CD4-positive, alpha-beta T cell (primary cell): Measurements from ENCODE around the gene KCNK1. TPM values are rescaled to one million over a fixed set of nuclear protein-coding genes. Genes with fewer than 3 reads are reported as not detected.

ENCODE experiments used
- ATAC-seq: fragments of 200-7000 bp; cut with Tn5 transposase; one replicate; pipeline ENCODE4 v1.10.0; 2022; ENCODE audit warnings: mild to moderate bottlenecking; ENCODE audit not compliant: poor library complexity
- CTCF ChIA-PET: fragments of 350-600 bp; sonication (Branson Sonifier 250); formaldehyde crosslinking; loops from one replicate; lab custom pipeline; 2021; ENCODE audit warnings: antibody characterized with exemption, inconsistent platforms; lab: Charles Lee
- POLR2A ChIA-PET: fragments of 350-600 bp; sonication (Branson Sonifier 250); formaldehyde crosslinking; loops from one replicate; lab custom pipeline; 2021; ENCODE audit warnings: antibody characterized with exemption, inconsistent platforms; lab: Charles Lee
- DNase-seq, 14 experiments: peaks; one replicate each; pipeline ENCODE4 v3.0.0-alpha.2; 2013 to 2020; ENCODE audit warnings: mixed read lengths in 2 of 14
- H3K27ac ChIP-seq, 2 donors: one replicate each; pipeline versions ENCODE4 v1.5.1 to v1.7.0; 2013; ENCODE audit warnings: low read length in 2 of 2, low read depth in 1 of 2, mild to moderate bottlenecking in 1 of 2
- H3K27me3 ChIP-seq, 2 experiments: 1 replicate in 1 of 2; 2 replicates in 1 of 2; pipeline versions ENCODE4 v1.6.1 to v1.7.0; 2013; ENCODE audit warnings: low read length in 2 of 2, control low read depth in 1 of 2, mild to moderate bottlenecking in 1 of 2, moderate library complexity in 1 of 2; ENCODE audit not compliant: insufficient read depth in 2 of 2, control insufficient read depth in 1 of 2
- H3K36me3 ChIP-seq: one replicate; pipeline ENCODE4 v1.6.1; 2013; ENCODE audit warnings: low read length, control low read depth; ENCODE audit not compliant: insufficient read depth
- H3K4me1 ChIP-seq: one replicate; pipeline ENCODE4 v1.6.1; 2013; ENCODE audit warnings: low read length, control low read depth; ENCODE audit not compliant: insufficient read depth
- H3K4me3 ChIP-seq: one replicate; pipeline ENCODE4 v1.5.1; 2013; ENCODE audit warnings: mild to moderate bottlenecking, low read length, moderate library complexity
- H3K9me3 ChIP-seq, 2 experiments: 1 replicate in 1 of 2; 2 replicates in 1 of 2; pipeline versions ENCODE4 v1.6.1 to v1.7.0; 2013; ENCODE audit warnings: low read length in 2 of 2, mild to moderate bottlenecking in 2 of 2, control low read depth in 1 of 2, moderate library complexity in 1 of 2; ENCODE audit not compliant: control insufficient read depth in 1 of 2, insufficient read depth in 1 of 2
- H3K27ac Mint-ChIP-seq: one replicate; pipeline ENCODE4 v1.8.0; 2020; ENCODE audit warnings: mixed read lengths
- H3K27me3 Mint-ChIP-seq: one replicate; pipeline ENCODE4 v1.8.0; 2021; ENCODE audit warnings: mixed read lengths
- H3K36me3 Mint-ChIP-seq: one replicate; pipeline ENCODE4 v1.8.0; 2021; ENCODE audit warnings: low read depth, mixed read lengths
- H3K4me1 Mint-ChIP-seq: one replicate; pipeline ENCODE4 v1.8.0; 2021; ENCODE audit warnings: low read depth, mixed read lengths
- H3K4me3 Mint-ChIP-seq: one replicate; pipeline ENCODE4 v1.8.0; 2020; ENCODE audit warnings: mild to moderate bottlenecking, mixed read lengths
- H3K9me3 Mint-ChIP-seq: one replicate; pipeline ENCODE4 v1.8.0; 2020; ENCODE audit warnings: mixed read lengths
- intact Hi-C, 2 experiments: fragments of 100-400 bp; cut with DNase I in 1 of 2; cut with micrococcal nuclease in 1 of 2; formaldehyde crosslinking; loops; one replicate each; pipeline versions ENCODE4 v1.15.1 to v1.9.0; 2023 to 2025; cut with DNase I, micrococcal nuclease
- total RNA-seq, 174 experiments: library from RNA in 2 of 174; stranded (reverse) in 2 of 174; gene quantifications; one replicate each; pipeline ENCODE4 v1.2.3 and lab custom pipeline; 2021 to 2026
- TF ChIP-seq, protein P1 (sequence below): fragments of 200-600 bp; IDR thresholded peaks from one replicate; pipeline ENCODE4 v1.8.0; 2022; ENCODE audit warnings: antibody characterized with exemption, mild to moderate bottlenecking

Gene KCNK1
- total RNA-seq, 2 experiments from 2014 or later = not detected

DNA sequence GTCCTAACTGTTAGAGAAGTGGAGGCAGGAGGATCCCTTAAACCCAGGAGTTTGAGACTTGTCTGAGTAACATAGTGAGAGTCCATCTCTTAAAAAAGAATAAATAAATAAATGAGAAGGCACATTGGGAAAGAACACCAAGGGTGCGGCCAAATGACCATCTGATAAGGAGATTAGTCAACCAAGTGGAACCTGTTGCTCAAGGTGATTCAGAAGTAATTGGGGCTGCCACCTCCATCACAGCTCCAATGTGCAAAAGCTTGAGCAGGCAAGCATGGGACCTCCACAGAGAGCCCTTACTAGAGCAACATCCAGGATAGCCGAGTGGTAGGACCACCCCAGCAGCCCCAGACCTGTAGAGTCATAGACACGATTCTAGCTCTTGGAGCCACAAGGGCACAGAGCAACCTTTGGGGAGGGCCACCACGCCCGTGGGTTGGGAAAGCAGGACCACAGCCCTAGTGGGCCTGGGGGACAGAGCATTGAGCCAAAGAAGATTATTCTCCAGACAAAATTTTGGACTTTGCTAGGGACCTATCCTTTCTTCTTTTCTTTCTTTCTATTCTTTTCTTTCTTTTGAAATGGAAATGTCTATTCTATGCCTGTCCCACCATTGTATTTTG lies 40.9 kb downstream of the KCNK1 start:
- no peaks in the 10 kb centered on the region for H3K9me3 Mint-ChIP-seq
- Histone ChIP-seq H3K27ac (no peak overlapping the region), H3K4me1 (no peaks in the 10 kb centered on the region), H3K27me3 (no peaks in the 10 kb centered on the region), H3K9me3 (no peaks in the 10 kb centered on the region), H3K4me3 (no peak overlapping the region), H3K36me3 (no peaks in the 10 kb centered on the region)
- peaks cover 15% of the 10 kb centered on the region for H3K27me3 Mint-ChIP-seq
- intact Hi-C loops = no loop called here
- ChIA-PET POLR2A (no interaction called here), CTCF (no interaction called here)
- TF ChIP-seq, protein P1, sequence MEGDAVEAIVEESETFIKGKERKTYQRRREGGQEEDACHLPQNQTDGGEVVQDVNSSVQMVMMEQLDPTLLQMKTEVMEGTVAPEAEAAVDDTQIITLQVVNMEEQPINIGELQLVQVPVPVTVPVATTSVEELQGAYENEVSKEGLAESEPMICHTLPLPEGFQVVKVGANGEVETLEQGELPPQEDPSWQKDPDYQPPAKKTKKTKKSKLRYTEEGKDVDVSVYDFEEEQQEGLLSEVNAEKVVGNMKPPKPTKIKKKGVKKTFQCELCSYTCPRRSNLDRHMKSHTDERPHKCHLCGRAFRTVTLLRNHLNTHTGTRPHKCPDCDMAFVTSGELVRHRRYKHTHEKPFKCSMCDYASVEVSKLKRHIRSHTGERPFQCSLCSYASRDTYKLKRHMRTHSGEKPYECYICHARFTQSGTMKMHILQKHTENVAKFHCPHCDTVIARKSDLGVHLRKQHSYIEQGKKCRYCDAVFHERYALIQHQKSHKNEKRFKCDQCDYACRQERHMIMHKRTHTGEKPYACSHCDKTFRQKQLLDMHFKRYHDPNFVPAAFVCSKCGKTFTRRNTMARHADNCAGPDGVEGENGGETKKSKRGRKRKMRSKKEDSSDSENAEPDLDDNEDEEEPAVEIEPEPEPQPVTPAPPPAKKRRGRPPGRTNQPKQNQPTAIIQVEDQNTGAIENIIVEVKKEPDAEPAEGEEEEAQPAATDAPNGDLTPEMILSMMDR = no peak
- no peak for ATAC-seq
- no peak for DNase-seq
- no peaks in the 10 kb centered on the region for H3K4me1 Mint-ChIP-seq
- H3K36me3 Mint-ChIP-seq = no peaks in the 10 kb centered on the region
- H3K27ac Mint-ChIP-seq = no peak overlapping the region
- no peak overlapping the region for H3K4me3 Mint-ChIP-seq

DNA sequence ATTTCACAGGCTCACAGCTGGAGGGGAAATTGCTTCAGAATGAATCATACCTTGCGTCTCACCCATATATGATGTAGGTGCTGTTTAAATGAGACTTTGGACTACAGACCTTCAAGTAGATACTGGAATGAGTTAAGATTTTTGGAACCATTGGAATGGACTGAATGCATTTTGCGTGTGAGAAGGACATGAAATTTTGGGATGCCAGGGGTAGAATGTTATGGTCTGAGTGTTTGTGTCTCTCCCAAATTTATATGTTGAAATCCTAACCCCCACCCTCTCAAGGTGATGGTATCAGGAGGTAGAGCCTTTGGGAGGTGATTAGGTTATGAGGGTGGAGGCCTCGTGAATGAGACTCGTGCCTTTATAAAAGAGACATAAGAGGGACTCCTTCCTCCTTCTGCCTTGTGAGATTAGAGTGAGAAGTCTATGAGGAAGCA lies 41.4 kb downstream of the KCNK1 start:
- Mint-ChIP-seq H3K9me3 (no peaks in the 10 kb centered on the region), H3K27ac (no peak overlapping the region), H3K36me3 (no peaks in the 10 kb centered on the region), H3K4me1 (no peaks in the 10 kb centered on the region), H3K27me3 (peaks cover 15% of the 10 kb centered on the region), H3K4me3 (no peak overlapping the region)
- intact Hi-C loops = no loop called here
- DNase-seq (no peak), ATAC-seq (no peak)
- ChIA-PET CTCF (no interaction called here), POLR2A (no interaction called here)
- no peaks in the 10 kb centered on the region for H3K27me3 ChIP-seq
- H3K9me3 ChIP-seq = no peaks in the 10 kb centered on the region
- H3K4me1 ChIP-seq = no peaks in the 10 kb centered on the region
- TF ChIP-seq, protein P1 = no peak
- H3K4me3 ChIP-seq = no peak overlapping the region
- H3K36me3 ChIP-seq = no peaks in the 10 kb centered on the region
- H3K27ac ChIP-seq = no peak overlapping the region

DNA sequence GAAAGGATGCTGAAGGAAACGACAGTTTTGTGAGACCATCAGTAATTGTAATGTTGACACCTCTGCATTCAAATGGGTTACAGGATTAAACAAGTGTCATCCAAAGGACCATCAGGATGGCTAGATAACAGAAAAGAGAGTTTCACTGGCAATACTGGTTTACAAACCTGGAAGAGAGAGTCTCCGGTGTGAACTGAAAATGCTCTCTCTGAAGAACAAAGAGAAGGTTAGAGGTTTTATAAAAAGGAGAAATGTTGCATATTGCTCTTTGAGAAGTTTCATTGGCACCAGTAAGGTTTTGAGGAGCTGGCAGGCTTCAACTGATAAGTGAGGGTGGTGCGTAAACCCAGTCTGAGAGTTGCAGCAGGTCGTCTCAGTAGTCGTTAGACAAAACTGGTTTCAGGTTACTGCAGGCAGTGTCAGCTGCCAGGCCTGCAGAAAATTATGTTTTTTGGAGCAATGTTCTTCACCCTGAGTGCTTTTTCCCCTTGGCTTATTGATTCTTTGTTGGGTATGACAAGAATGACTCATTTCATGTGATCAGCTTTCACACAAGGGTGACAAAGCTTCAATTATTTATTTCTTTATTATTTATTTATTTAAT lies 42.2 kb downstream of the KCNK1 start:
- no peaks in the 10 kb centered on the region for H3K27me3 ChIP-seq
- TF ChIP-seq, protein P1 = no peak
- no peak for ATAC-seq
- intact Hi-C loops = no loop called here
- H3K36me3 ChIP-seq = no peaks in the 10 kb centered on the region
- H3K4me1 ChIP-seq = no peaks in the 10 kb centered on the region
- no peaks in the 10 kb centered on the region for H3K36me3 Mint-ChIP-seq
- no peaks in the 10 kb centered on the region for H3K9me3 ChIP-seq
- no peak overlapping the region for H3K27ac ChIP-seq
- peaks cover 2% of the 10 kb centered on the region for H3K9me3 Mint-ChIP-seq
- H3K27ac Mint-ChIP-seq = no peak overlapping the region
- DNase-seq = no peak
- H3K4me1 Mint-ChIP-seq = no peaks in the 10 kb centered on the region
- no peak overlapping the region for H3K4me3 ChIP-seq
- H3K27me3 Mint-ChIP-seq = peaks cover 20% of the 10 kb centered on the region
- CTCF ChIA-PET = no interaction called here
- no peak overlapping the region for H3K4me3 Mint-ChIP-seq
- POLR2A ChIA-PET = no interaction called here
